ENCODE data around the gene RPL29. TPM values are rescaled to one million over a fixed set of nuclear protein-coding genes. Genes with fewer than 3 reads are reported as not detected.

RPL29 gene
- polyA plus RNA-seq, 1 experiment = 1,368 TPM

GRCh38 chr3:51968170-51968775 is 27.4 kb downstream of the RPL29 start:
- Histone ChIP-seq H3K9me3 (ENCODE audit: control insufficient read depth, insufficient read depth, low read length) (no peaks in the 10 kb centered on the region), H3K27ac (ENCODE audit: low read depth, low read length) (peak overlapping the region; percentile 61), H3K4me3 (ENCODE audit: low read depth, low read length) (peak overlapping the region; percentile 66), H3K27me3 (ENCODE audit: control insufficient read depth, insufficient read depth, low read length) (no peaks in the 10 kb centered on the region)
- no peak for DNase-seq (ENCODE audit: low read depth, low spot score)
- CTCF ChIA-PET = interaction anchor here (1.2 to 3.6 kb wide), 2 partner anchors 15 to 26 kb away, joined by 3 to 24 read pairs; partner anchors contain the start of genes ACY1, PARP3 and RRP9
- no peak for TF ChIP-seq CTCF (IDR thresholded peaks at IDR 0.05; ENCODE audit: low read depth, low read length)
- POLR2A ChIA-PET = interaction anchor here (0.9 to 1.8 kb wide), 3 partner anchors 15 to 26 kb away, joined by 3 to 5 read pairs (median 4); partner anchors contain the start of genes ACY1 and PARP3

GRCh38 chr3:51967384-51968169 is 28.1 kb downstream of the RPL29 start, which contains the start of gene PCBP4:
PCBP4 (minus strand) TSS chr3:51967454; CDS start chr3:51961240, 6,214 bp downstream.
- POLR2A ChIA-PET = interaction anchor here (0.6 to 1.8 kb wide), 5 partner anchors 15 to 48 kb away, joined by 3 to 7 read pairs (median 3); partner anchors contain the start of genes ACY1, PARP3, RPL29 and RRP9
- TF ChIP-seq CTCF (IDR thresholded peaks at IDR 0.05; ENCODE audit: low read depth, low read length) = no peak
- no peak for DNase-seq (ENCODE audit: low read depth, low spot score)
- no peaks in the 10 kb centered on the region for H3K27me3 ChIP-seq (ENCODE audit: control insufficient read depth, insufficient read depth, low read length)
- H3K4me3 ChIP-seq (ENCODE audit: low read depth, low read length) = peak within 1 kb of the TSS; percentile 78
- peak within 1 kb of the TSS; percentile 61 for H3K27ac ChIP-seq (ENCODE audit: low read depth, low read length)
- H3K9me3 ChIP-seq (ENCODE audit: control insufficient read depth, insufficient read depth, low read length) = no peaks in the 10 kb centered on the region
- CTCF ChIA-PET = interaction anchor here (0.6 to 3.6 kb wide), 2 partner anchors 26 to 1386 kb away, joined by 4 to 24 read pairs; partner anchors contain the start of genes PARP3 and RRP9

GRCh38 chr3:51966922-51967383 is 28.7 kb downstream of the RPL29 start:
- no peak overlapping the region for H3K27ac ChIP-seq (ENCODE audit: low read depth, low read length)
- no peaks in the 10 kb centered on the region for H3K9me3 ChIP-seq (ENCODE audit: control insufficient read depth, insufficient read depth, low read length)
- ChIA-PET CTCF (interaction anchor here (0.6 to 3.6 kb wide), 3 partner anchors 16 to 1385 kb away, joined by 3 to 24 read pairs (median 4); partner anchors contain the start of genes ACY1, PARP3 and RRP9), POLR2A (interaction anchor here (0.6 to 1.3 kb wide), 3 partner anchors 25 to 47 kb away, joined by 3 to 7 read pairs (median 3); partner anchors contain the start of genes PARP3, RPL29 and RRP9)
- no peaks in the 10 kb centered on the region for H3K27me3 ChIP-seq (ENCODE audit: control insufficient read depth, insufficient read depth, low read length)
- peak overlapping the region; percentile 78 for H3K4me3 ChIP-seq (ENCODE audit: low read depth, low read length)
- no peak for TF ChIP-seq CTCF (IDR thresholded peaks at IDR 0.05; ENCODE audit: low read depth, low read length)
- DNase-seq (ENCODE audit: low read depth, low spot score) = no peak

GRCh38 chr3:51966486-51966885 is 29.2 kb downstream of the RPL29 start:
- POLR2A ChIA-PET = interaction anchor here (1.3 kb wide), 1 partner anchor 29 kb away, joined by 7 read pairs; the partner anchor contains the start of gene RPL29
- DNase-seq (ENCODE audit: low read depth, low spot score) = no peak
- no peak for TF ChIP-seq CTCF (IDR thresholded peaks at IDR 0.05; ENCODE audit: low read depth, low read length)
- Histone ChIP-seq H3K9me3 (ENCODE audit: control insufficient read depth, insufficient read depth, low read length) (no peaks in the 10 kb centered on the region), H3K27me3 (ENCODE audit: control insufficient read depth, insufficient read depth, low read length) (no peaks in the 10 kb centered on the region), H3K4me3 (ENCODE audit: low read depth, low read length) (peak overlapping the region; percentile 78), H3K27ac (ENCODE audit: low read depth, low read length) (no peak overlapping the region)
- CTCF ChIA-PET = interaction anchor here (1.7 to 3.6 kb wide), 2 partner anchors 16 to 24 kb away, joined by 3 to 24 read pairs; partner anchors contain the start of genes ACY1, PARP3 and RRP9

All from AG04450 (cell line).